Pancreas (tissue), 10 donors: ENCODE results near the gene DCLK2. TPM values are rescaled to one million over a fixed set of nuclear protein-coding genes. Genes with fewer than 3 reads are reported as not detected.

Experiments used
- ATAC-seq, 4 donors: fragments of 200-7000 bp; cut with Tn5 transposase; one replicate each; pipeline versions ENCODE4 v1.8.0 to v1.9.1; 2020; ENCODE audit warnings: mild to moderate bottlenecking in 4 of 4, moderate library complexity in 4 of 4
- DNase-seq, 6 donors: peaks; one replicate each; pipeline ENCODE4 v3.0.0-alpha.2; 2020
- FAIRE-seq: peaks from 2 replicates; lab custom pipeline; 2012; peaks lifted over from hg19 to GRCh38; lab: Jason Lieb, UNC
- H3K27ac ChIP-seq, 4 donors: fragments of 200-600 bp; sonication (generic); 1 replicate in 3 of 4; 2 replicates in 1 of 4; pipeline versions ENCODE4 v1.5.0 to v1.8.0; 2020
- H3K27me3 ChIP-seq, 4 donors: fragments of 200-600 bp; one replicate each; pipeline ENCODE4 v1.8.0; 2021
- H3K36me3 ChIP-seq, 3 donors: fragments of 200-600 bp; sonication (generic) in 1 of 3; one replicate each; pipeline versions ENCODE4 v1.5.0 to v1.8.0; 2020 to 2021
- H3K4me1 ChIP-seq, 3 donors: fragments of 200-600 bp; one replicate each; pipeline ENCODE4 v1.8.0; 2021
- H3K4me3 ChIP-seq, 4 donors: fragments of 200-600 bp; sonication (generic) in 2 of 4; one replicate each; pipeline versions ENCODE4 v1.5.0 to v1.8.0; 2020 to 2021
- H3K9me3 ChIP-seq, 4 donors: fragments of 200-600 bp; one replicate each; pipeline ENCODE4 v1.8.0; 2021
- WGBS, 2 donors: extraction: QIAGEN DNeasy Blood & Tissue Kit; methylation state at CpG; one replicate each; pipeline ENCODE4 v1.1.7; 2013; 5-methylcytosine and 5-hydroxymethylcytosine counted together
- intact Hi-C, 3 donors: fragments of 100-400 bp; cut with DNase I; formaldehyde crosslinking; loops; one replicate each; pipeline versions ENCODE4 v1.11.1 to v1.14.2; 2022
- polyA plus RNA-seq, 2 donors: library from polyadenylated mRNA; stranded (reverse); fragments of 200-250 nt; gene quantifications; one replicate each; pipeline ENCODE4 v1.2.3, GENCODE V29; 2013
- total RNA-seq, 6 donors: library from RNA; stranded (reverse); fragmentation: NEBNext Ultra II Directional in 4 of 6; extraction: Animal tissue kit (Norgen Biotek cat#: 25700) in 4 of 6; gene quantifications; one replicate each; pipeline versions ENCODE4 v1.2.1 to v1.2.4, GENCODE V29; 2021 to 2023
- TF ChIP-seq, protein P1 (sequence below), 4 donors: fragments of 200-600 bp; sonication (generic) in 3 of 4; IDR thresholded peaks; one replicate each; pipeline versions ENCODE4 v1.5.0 to v1.8.0; 2021; ENCODE audit warnings: antibody characterized with exemption in 4 of 4
- donor health status: healthy with polysubstance abuse.
- donor health status: DM: no; HTN: no; CAD: no; lungs with moderate emphysema.
- donor health status: DM: no; HTN: no; CAD: no.
- donor health status: control.
- donor health status: control.
- donor health status: Bipolar disorder and iron deficiency.
- donor health status: DM: yes; HTN: yes; CAD: no.
- donor health status: DM: no; HTN: no; CAD: no.
- donor health status: DM: no; HTN: no; CAD: no.
- donor health status: DM: yes; HTN: yes; CAD: no.

The DCLK2 gene
- total and polyA plus RNA-seq, 8 donors: 1.2 to 3.7 (median 1.8) TPM

DNA sequence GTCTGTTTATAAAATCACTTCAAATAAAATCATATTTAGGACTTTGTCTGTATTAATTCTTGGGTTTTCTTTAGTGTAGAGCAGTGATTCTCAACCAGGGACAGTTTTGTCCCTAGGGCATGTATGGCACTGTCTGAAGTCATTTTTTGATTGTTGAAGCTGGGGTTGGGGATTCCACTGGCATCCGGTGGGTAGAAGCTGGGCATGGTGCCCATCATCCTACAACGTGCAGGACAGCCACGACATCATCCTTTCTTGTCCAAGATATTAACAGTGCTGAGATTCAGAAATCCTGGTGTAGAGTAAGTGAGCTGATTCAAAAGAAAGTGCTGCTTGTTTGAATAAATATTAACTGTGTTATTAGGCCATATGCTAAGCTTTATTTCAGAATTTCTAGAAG, 28.6 kb downstream of the DCLK2 start:
- 52 to 60% methylated on average over 3 of the region's 3 CpGs for WGBS, 2 donors
- Histone ChIP-seq H3K27ac (no peak overlapping the region), H3K36me3 (no peaks in the 10 kb centered on the region), H3K9me3 (no peaks in the 10 kb centered on the region), H3K4me3 (no peak overlapping the region), H3K27me3 (no peaks in the 10 kb centered on the region), H3K4me1 (peaks cover 0 to 3% (median 0%) of the 10 kb centered on the region in 3 donors)
- no peak for DNase-seq
- FAIRE-seq: no peak
- TF ChIP-seq, protein P1, sequence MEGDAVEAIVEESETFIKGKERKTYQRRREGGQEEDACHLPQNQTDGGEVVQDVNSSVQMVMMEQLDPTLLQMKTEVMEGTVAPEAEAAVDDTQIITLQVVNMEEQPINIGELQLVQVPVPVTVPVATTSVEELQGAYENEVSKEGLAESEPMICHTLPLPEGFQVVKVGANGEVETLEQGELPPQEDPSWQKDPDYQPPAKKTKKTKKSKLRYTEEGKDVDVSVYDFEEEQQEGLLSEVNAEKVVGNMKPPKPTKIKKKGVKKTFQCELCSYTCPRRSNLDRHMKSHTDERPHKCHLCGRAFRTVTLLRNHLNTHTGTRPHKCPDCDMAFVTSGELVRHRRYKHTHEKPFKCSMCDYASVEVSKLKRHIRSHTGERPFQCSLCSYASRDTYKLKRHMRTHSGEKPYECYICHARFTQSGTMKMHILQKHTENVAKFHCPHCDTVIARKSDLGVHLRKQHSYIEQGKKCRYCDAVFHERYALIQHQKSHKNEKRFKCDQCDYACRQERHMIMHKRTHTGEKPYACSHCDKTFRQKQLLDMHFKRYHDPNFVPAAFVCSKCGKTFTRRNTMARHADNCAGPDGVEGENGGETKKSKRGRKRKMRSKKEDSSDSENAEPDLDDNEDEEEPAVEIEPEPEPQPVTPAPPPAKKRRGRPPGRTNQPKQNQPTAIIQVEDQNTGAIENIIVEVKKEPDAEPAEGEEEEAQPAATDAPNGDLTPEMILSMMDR (IDR thresholded peaks at IDR 0.05): no peak
- ATAC-seq: no peak
- intact Hi-C loops: no loop called here

DNA sequence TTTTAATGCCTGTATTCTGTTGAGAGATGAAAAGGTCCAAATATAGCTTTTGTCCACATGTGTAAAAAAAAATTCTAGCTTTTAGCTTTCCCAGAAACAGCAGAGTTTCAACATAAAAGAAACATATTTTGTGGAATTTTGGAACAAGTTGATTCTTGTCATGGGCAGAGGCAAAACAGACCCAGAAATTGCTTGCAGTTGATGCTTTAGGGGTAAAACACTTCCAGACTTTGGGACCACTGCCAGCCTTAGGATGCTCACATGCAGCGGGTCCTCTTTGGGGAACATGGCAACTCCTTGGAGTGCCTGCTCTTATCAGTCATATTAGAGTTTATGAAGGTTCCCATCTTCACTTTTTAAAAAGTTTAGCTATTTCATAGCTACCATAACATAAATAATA, 30.4 kb downstream of the DCLK2 start:
- no peak overlapping the region for H3K4me3 ChIP-seq
- H3K4me1 ChIP-seq: peaks cover 0 to 3% (median 0%) of the 10 kb centered on the region in 3 donors
- H3K27ac ChIP-seq: no peak overlapping the region
- WGBS, 2 donors: 89 to 93% methylated on average over 1 of the region's 1 CpG
- no peaks in the 10 kb centered on the region for H3K27me3 ChIP-seq
- DNase-seq (no peak), FAIRE-seq (no peak), ATAC-seq (no peak)
- H3K36me3 ChIP-seq: no peaks in the 10 kb centered on the region
- TF ChIP-seq, protein P1 (IDR thresholded peaks at IDR 0.05): no peak
- no peaks in the 10 kb centered on the region for H3K9me3 ChIP-seq
- intact Hi-C loops: no loop called here

DNA sequence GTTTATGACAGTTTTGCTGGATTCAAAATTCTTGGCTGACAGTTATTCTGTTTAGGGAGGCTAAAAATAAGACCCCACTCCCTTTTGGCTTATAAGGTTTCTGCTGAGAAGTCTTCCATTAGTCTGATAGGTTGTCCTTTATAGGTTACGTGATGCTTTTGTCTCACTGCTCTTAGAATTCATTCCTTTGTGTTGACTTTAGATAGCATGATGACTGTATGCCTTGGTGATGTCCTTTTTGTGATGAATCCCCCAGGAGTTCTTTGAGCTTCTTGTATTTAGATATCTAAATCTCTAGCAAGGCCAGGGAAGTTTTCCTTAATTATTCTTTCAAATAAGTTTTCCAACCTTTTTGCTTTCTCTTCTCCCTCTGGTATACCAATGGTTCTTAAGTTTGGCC, 36.4 kb downstream of the DCLK2 start:
- Histone ChIP-seq H3K4me3 (no peak overlapping the region), H3K36me3 (no peaks in the 10 kb centered on the region), H3K27ac (no peak overlapping the region), H3K27me3 (no peaks in the 10 kb centered on the region), H3K9me3 (no peaks in the 10 kb centered on the region), H3K4me1 (peaks cover 0 to 7% (median 3%) of the 10 kb centered on the region in 3 donors)
- DNase-seq (no peak), ATAC-seq (no peak), FAIRE-seq (no peak)
- WGBS, 2 donors: 97 to 100% methylated on average over 1 of the region's 1 CpG
- TF ChIP-seq, protein P1 (IDR thresholded peaks at IDR 0.05): no peak
- intact Hi-C loops: loop anchor here in 1 of 3 donors (5.0 kb wide), 1 partner anchor 33 kb away; no protein-coding TSS in a partner anchor

DNA sequence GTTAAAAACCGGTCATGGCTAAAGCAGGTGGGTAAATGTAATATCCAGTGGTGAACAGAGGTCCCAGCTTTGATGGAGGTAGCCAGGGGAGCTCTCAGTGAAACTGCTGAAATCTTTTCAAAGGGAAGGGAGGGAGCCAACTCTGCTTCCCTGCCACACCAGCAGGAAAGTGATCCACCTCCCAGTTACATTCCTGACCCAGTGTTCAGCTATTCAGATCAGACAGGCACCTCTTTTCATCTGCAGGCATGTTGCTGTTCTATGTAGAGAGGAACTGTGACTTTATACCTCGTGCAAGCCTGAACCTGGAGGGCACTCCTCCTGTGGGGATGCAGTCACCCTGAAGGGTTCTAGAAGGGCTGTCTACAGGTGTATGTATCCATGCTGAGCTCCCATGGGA, 37.6 kb downstream of the DCLK2 start:
- H3K4me1 ChIP-seq: peaks cover 0 to 11% (median 5%) of the 10 kb centered on the region in 3 donors
- intact Hi-C loops: no loop called here
- no peak overlapping the region for H3K4me3 ChIP-seq
- TF ChIP-seq, protein P1 (IDR thresholded peaks at IDR 0.05): no peak
- no peak overlapping the region for H3K27ac ChIP-seq
- no peaks in the 10 kb centered on the region for H3K9me3 ChIP-seq
- H3K27me3 ChIP-seq: no peaks in the 10 kb centered on the region
- no peak for DNase-seq
- no peak for FAIRE-seq
- H3K36me3 ChIP-seq: no peaks in the 10 kb centered on the region
- WGBS, 2 donors: 77 to 89% methylated on average over 2 of the region's 2 CpGs
- no peak for ATAC-seq

GRCh38 chr4:150116506-150116905, 38.3 kb downstream of the DCLK2 start:
- Histone ChIP-seq H3K4me3 (no peak overlapping the region), H3K36me3 (no peaks in the 10 kb centered on the region), H3K27me3 (no peaks in the 10 kb centered on the region), H3K27ac (no peak overlapping the region), H3K4me1 (peaks cover 0 to 11% (median 5%) of the 10 kb centered on the region in 3 donors), H3K9me3 (no peaks in the 10 kb centered on the region)
- FAIRE-seq: no peak
- TF ChIP-seq, protein P1 (IDR thresholded peaks at IDR 0.05): no peak
- 95 to 100% methylated on average over 2 of the region's 2 CpGs for WGBS, 2 donors
- no peak for ATAC-seq
- intact Hi-C loops: no loop called here
- no peak for DNase-seq
